GM18508 (cell line): Measurements from ENCODE around the gene CYP2C18.
A peak's percentile ranks its signal among the peaks of the same experiment; 100 is the strongest.
"Not testable (repeated sequence)": the region's sequence is repeated elsewhere in the genome, so short reads cannot be mapped to it uniquely, and the experiment has no call there.

Experiments
- ATAC-seq: cut with Tn5 transposase; IDR thresholded peaks from one replicate; pipeline ENCODE4 v1.9.1; 2021; ENCODE audit warnings: moderate number of reproducible peaks; ENCODE audit not compliant: insufficient read depth, unreplicated experiment

The CYP2C18 gene

GRCh38 chr10:94683214-94684054 lies at the start of gene CYP2C18:
Gene CYP2C18, plus strand, starts transcription at chr10:94683729. Its CDS starts 91 bp downstream, at chr10:94683820.
- ATAC-seq = no peak

GRCh38 chr10:94638097-94638496 lies 45.4 kb upstream of the CYP2C18 start:
- not testable (repeated sequence) for ATAC-seq

- no peak for ATAC-seq
Observed at GRCh38 chr10:94639902-94640301, 43.6 kb upstream of the CYP2C18 start.

GRCh38 chr10:94640562-94640961 lies 43.0 kb upstream of the CYP2C18 start:
- ATAC-seq = no peak

- ATAC-seq = no peak
Observed at GRCh38 chr10:94641480-94641879, 42.0 kb upstream of the CYP2C18 start.

- ATAC-seq = no peak
Observed at GRCh38 chr10:94644352-94644751, 39.2 kb upstream of the CYP2C18 start.

GRCh38 chr10:94645285-94645684 lies 38.2 kb upstream of the CYP2C18 start:
- peak; percentile 74 for ATAC-seq

GRCh38 chr10:94655201-94655600 lies 28.3 kb upstream of the CYP2C18 start:
- not testable (repeated sequence) for ATAC-seq

GRCh38 chr10:94663061-94663460 lies 20.5 kb upstream of the CYP2C18 start:
- ATAC-seq = not testable (repeated sequence)

- no peak for ATAC-seq
Observed at GRCh38 chr10:94666391-94667102, 17.0 kb upstream of the CYP2C18 start.

GRCh38 chr10:94673614-94674321 lies 9.8 kb upstream of the CYP2C18 start:
- ATAC-seq = no peak

GRCh38 chr10:94676496-94676895 lies 7.0 kb upstream of the CYP2C18 start:
- no peak for ATAC-seq

GRCh38 chr10:94677691-94678090 lies 5.8 kb upstream of the CYP2C18 start:
- no peak for ATAC-seq

GRCh38 chr10:94678475-94678874 lies 5.1 kb upstream of the CYP2C18 start:
- ATAC-seq = no peak

GRCh38 chr10:94680544-94680943 lies 3.0 kb upstream of the CYP2C18 start:
- ATAC-seq = peak; percentile 62

- ATAC-seq = not testable (repeated sequence)
Observed at GRCh38 chr10:94682636-94683035, 893 bp upstream of the CYP2C18 start.

- no peak for ATAC-seq
Observed at GRCh38 chr10:94687625-94688248, 4.2 kb downstream of the CYP2C18 start.

- no peak for ATAC-seq
Observed at GRCh38 chr10:94706089-94706488, 22.6 kb downstream of the CYP2C18 start.

GRCh38 chr10:94710578-94710977 lies 27.0 kb downstream of the CYP2C18 start:
- no peak for ATAC-seq

- no peak for ATAC-seq
Observed at GRCh38 chr10:94725871-94726270, 42.3 kb downstream of the CYP2C18 start.
